AG09319 (cell line): ENCODE measurements around the gene GLIS1.

Source experiments
- DNase-seq: peaks from one replicate; pipeline ENCODE4 v3.0.0-alpha.2; 2010; ENCODE audit warnings: low read depth; ENCODE audit errors: extremely low read depth
- TF ChIP-seq, protein P1 (sequence below): IDR thresholded peaks from 2 replicates; pipeline ENCODE4 v1.5.1; 2011; ENCODE audit warnings: low read depth, mild to moderate bottlenecking, inconsistent platforms, low read length, moderate library complexity

GLIS1 gene

DNA sequence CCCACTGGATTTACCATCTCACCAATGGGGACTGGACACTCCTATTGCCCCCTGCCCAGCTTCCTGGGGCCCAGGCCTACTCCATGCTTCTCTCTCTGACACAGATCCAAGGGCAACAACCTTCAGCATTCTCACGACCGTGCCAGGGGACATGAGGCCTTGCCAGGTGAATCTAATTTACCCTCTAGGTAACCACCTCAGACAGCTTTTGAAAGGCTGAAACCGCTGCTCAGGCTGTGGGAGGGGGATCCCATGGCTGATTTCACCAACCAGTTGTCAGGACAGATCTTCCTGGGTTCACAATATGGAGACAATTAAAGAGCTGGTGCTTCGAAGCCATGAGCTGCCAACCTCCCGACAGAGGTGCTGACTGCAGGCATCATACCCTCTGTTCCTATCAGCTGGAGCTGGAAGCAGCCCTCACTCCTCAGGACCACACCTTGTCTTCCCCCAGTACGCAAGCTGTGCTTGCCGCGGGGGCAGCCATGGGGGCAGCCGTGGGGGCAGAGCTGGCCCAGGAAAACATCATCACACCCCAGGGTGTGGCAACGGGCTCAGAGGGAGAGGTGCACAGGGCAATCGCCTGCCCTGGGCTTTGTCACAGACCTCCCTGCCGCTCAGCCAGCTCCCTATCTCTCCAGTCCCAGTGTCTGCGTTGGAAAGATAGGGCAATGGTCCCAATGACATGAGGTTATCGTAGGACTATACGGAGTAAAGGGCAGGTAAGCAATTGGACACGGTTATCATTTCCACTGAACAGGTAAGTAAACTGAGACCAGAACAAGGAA, 159.5 kb downstream of the GLIS1 start:
- DNase-seq = no peak
- TF ChIP-seq, protein P1, sequence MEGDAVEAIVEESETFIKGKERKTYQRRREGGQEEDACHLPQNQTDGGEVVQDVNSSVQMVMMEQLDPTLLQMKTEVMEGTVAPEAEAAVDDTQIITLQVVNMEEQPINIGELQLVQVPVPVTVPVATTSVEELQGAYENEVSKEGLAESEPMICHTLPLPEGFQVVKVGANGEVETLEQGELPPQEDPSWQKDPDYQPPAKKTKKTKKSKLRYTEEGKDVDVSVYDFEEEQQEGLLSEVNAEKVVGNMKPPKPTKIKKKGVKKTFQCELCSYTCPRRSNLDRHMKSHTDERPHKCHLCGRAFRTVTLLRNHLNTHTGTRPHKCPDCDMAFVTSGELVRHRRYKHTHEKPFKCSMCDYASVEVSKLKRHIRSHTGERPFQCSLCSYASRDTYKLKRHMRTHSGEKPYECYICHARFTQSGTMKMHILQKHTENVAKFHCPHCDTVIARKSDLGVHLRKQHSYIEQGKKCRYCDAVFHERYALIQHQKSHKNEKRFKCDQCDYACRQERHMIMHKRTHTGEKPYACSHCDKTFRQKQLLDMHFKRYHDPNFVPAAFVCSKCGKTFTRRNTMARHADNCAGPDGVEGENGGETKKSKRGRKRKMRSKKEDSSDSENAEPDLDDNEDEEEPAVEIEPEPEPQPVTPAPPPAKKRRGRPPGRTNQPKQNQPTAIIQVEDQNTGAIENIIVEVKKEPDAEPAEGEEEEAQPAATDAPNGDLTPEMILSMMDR = no peak

DNA sequence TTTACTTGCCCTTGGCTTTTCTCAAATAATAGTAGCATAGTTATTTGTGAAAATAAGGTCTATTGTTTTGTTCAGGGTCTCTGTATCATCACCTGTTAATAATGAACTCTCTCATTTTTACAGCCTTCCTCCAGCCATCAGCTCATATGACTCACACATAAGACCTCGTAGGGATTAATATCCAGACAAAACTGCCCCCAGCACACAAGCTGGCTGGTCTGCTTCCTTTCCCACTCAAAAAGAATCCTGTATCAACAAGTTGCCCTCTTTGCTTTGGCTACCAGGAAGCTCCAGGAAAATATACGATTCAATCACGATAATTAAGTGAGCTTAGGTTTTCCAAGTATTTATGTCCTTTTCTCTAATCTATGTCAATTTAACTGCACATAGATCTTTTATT, 160.6 kb downstream of the GLIS1 start:
- no peak for DNase-seq
- TF ChIP-seq, protein P1 = no peak

DNA sequence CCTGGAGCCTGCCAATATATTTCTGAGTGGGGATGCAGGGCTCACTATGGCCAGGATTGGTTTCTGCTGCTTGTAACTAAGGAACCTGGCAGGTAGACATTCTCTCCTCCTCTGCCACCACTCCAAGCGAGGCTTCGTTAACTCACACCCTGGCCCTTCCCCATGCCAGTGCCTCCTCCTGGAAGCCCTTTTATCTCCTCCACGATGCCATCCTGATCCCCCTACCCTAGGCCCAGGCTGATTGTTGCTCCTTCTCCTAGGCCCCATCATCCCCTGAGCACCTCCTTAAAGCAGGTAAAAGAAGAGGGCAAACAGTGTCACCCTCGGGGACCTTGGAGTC, 161.2 kb downstream of the GLIS1 start:
- DNase-seq = no peak
- TF ChIP-seq, protein P1 = no peak

DNA sequence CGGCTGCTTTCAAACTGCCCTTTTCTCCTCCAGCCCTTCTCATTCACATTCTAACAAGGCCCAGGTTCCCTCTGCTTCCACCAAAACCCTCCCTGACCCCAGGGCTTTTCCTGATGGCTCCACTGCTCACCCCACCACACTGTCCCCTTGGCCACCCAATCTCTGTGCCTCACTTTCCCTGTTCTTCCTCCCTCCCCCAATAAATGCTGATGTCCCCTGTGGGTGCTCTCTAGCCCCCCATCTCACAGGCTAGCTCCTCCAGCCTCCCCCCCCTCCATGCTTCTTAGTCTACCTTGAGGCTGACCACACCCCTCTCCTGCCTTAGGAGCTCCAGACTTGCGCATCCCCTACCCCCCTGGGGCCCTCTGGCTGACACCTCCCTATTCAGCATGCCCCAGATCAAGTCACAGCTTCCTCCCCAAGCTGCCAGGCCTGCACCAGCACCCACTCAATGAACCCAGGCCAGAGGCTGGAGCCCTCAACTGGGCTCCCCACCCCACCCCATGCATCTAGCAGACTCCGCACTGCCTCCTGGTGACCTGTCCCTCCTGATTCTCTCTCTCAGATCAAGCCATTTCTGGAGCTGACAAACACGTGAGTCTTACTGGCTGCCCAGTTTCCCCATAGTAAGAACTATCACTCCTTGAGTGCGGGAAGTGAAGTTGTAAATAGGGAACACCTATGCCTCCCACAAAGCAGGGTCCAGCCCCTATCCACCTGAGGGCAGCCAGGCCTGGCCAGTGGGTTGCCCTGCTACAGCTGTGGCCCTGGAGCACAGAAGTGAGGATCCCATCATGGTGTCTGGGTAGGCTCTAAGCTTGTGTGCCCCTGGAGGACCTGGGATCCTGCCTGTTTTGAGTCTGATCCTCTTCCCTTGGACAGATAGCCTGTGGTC, 161.9 kb downstream of the GLIS1 start:
- no peak for DNase-seq
- TF ChIP-seq, protein P1 = no peak

DNA sequence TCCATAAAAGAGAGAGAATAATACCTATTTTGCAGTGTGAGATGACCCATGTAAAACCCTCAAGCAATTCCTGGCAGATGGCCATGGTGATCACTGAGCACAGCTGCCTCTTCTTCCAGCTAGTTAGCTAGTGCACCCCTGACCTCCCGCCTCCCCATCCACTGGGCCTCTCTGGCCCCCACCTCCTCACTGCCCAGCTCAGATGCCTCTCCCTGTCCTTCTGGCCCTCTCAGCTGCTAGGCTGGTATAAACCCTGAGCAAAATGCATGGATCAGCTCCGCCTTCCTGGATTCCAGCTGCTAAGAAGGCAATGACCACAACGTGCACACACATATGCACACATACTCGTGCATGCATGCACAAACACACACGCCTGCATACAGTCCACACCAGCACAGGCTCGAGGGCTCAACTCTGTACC, 162.6 kb downstream of the GLIS1 start:
- DNase-seq = no peak
- TF ChIP-seq, protein P1 = no peak

DNA sequence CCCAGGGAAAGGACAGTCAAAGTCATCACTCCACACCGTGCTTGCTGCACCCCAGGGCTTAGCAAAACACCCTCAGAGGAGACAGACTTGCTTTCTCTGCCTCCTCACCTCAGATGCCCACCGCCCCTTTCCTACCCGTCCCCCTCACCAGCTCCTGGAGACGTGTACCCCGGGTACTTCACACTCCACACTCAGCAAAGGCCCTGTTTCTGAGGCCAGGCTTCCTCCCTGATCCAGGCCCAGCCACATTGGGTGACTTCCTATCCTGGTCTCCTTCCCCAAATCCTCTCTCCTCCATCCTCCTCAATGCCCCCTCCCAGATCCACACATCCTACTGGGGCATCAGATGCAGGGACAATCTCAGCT, 163.0 kb downstream of the GLIS1 start:
- no peak for DNase-seq
- TF ChIP-seq, protein P1 = no peak
